HG02623 (cell line): ENCODE data around the gene ERG28.
"Not testable (repeated sequence)": the region's sequence is repeated elsewhere in the genome, so short reads cannot be mapped to it uniquely, and the experiment has no call there.

Experiments used
- ATAC-seq: cut with Tn5 transposase; IDR thresholded peaks from one replicate; pipeline ENCODE4 v1.9.1; 2021; ENCODE audit warnings: moderate library complexity; ENCODE audit not compliant: unreplicated experiment

Gene ERG28

GRCh38 chr14:75626863-75627262 is 33.8 kb downstream of the ERG28 start:
- no peak for ATAC-seq

- no peak for ATAC-seq
Measured at GRCh38 chr14:75626396-75626795, 34.3 kb downstream of the ERG28 start.

- no peak for ATAC-seq
Measured at GRCh38 chr14:75625034-75625433, 35.6 kb downstream of the ERG28 start.

- no peak for ATAC-seq
Measured at GRCh38 chr14:75619548-75619947, 41.1 kb downstream of the ERG28 start.

GRCh38 chr14:75615200-75615599 is 45.5 kb downstream of the ERG28 start:
- ATAC-seq: no peak

GRCh38 chr14:75614179-75614578 is 46.5 kb downstream of the ERG28 start:
- ATAC-seq: no peak

GRCh38 chr14:75612157-75612556 is 48.5 kb downstream of the ERG28 start:
- no peak for ATAC-seq

- no peak for ATAC-seq
Measured at GRCh38 chr14:75610834-75611233, 49.8 kb downstream of the ERG28 start.

GRCh38 chr14:75609606-75610475 is 50.8 kb downstream of the ERG28 start:
- ATAC-seq: no peak

GRCh38 chr14:75609116-75609515 is 51.6 kb downstream of the ERG28 start:
- ATAC-seq: no peak

- no peak for ATAC-seq
Measured at GRCh38 chr14:75607842-75608640, 52.6 kb downstream of the ERG28 start.

GRCh38 chr14:75607044-75607443 is 53.6 kb downstream of the ERG28 start:
- ATAC-seq: no peak

GRCh38 chr14:75605916-75606315 is 54.8 kb downstream of the ERG28 start:
- no peak for ATAC-seq

- ATAC-seq: no peak
Measured at GRCh38 chr14:75604979-75605851, 55.5 kb downstream of the ERG28 start.

GRCh38 chr14:75602503-75602902 is 58.2 kb downstream of the ERG28 start:
- no peak for ATAC-seq

- ATAC-seq: not testable (repeated sequence)
Measured at GRCh38 chr14:75601061-75601460, 59.6 kb downstream of the ERG28 start.

GRCh38 chr14:75600100-75600499 is 60.6 kb downstream of the ERG28 start:
- not testable (repeated sequence) for ATAC-seq
